ENCODE data around the gene HSPA1L.

DNA sequence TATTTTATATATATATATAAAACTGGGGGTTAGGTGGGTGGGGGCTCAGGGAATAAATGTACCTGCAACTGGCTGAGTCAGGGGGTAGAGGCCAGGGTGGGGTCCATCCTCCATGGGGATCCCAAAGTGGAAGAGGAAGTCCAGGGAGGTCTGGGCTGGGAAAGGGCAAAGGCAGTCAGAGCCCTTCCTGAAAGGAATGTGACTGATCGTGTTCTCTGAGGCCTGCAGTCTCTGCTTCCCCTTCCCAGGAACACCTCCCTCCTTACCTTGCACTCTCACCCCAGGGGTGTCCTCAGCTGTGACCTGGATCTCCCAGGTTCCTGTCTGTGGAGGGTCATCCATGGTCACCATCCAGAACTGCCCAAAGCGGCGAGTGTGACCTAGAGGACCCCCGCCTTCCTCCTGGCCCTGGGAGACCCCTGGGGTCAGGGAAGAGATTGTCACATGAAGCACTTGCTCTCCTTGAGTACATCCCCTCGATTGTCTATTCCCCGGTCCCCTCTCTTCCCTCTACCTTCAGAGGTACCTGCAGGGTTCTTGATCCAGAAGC, 47.9 kb downstream of the HSPA1L start:
- TF ChIP-seq POLR2A (IDR thresholded peaks at IDR 0.05) (no peak), POLR2AphosphoS5 (IDR thresholded peaks at IDR 0.05) (no peak)

Data from breast epithelium (tissue), 3 donors.